ENCODE results near the gene CER1. TPM values are rescaled to one million over a fixed set of nuclear protein-coding genes. Genes with fewer than 3 reads are reported as not detected.

Gene CER1
- total RNA-seq, 1 donor from 2014 or later: 5.2 TPM

DNA sequence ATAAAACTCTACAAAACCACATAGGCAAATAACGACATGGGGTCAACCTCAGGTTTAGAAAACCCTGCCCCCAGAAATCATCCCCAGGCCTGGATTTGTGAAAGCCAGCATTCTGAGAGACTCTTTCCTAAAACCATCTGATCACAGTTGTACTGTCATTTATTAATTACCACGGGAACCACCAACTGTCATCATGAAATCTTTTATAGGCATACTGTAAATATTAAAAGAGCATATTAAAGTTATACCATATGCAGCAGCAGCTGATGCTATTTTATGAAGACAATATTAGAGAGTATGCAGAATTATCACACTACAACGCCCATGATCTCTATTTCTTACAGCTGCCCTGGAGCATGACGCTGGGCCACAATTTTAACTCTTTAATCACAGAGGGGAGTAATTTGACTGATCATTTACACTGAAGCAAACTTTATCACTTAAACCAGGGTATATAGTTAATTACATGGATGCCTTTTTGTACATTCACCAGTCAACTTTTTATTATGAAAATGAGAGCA lies 20.3 kb downstream of the CER1 start:
- H3K27ac Mint-ChIP-seq (ENCODE audit: unreplicated experiment): no peak overlapping the region
- H3K9me3 Mint-ChIP-seq (ENCODE audit: unreplicated experiment): no peaks in the 10 kb centered on the region
- no peaks in the 10 kb centered on the region for H3K27me3 Mint-ChIP-seq (ENCODE audit: unreplicated experiment)
- no peaks in the 10 kb centered on the region for H3K4me1 Mint-ChIP-seq (ENCODE audit: unreplicated experiment)
- H3K4me3 Mint-ChIP-seq (ENCODE audit: unreplicated experiment): no peak overlapping the region
- TF ChIP-seq, protein P1, sequence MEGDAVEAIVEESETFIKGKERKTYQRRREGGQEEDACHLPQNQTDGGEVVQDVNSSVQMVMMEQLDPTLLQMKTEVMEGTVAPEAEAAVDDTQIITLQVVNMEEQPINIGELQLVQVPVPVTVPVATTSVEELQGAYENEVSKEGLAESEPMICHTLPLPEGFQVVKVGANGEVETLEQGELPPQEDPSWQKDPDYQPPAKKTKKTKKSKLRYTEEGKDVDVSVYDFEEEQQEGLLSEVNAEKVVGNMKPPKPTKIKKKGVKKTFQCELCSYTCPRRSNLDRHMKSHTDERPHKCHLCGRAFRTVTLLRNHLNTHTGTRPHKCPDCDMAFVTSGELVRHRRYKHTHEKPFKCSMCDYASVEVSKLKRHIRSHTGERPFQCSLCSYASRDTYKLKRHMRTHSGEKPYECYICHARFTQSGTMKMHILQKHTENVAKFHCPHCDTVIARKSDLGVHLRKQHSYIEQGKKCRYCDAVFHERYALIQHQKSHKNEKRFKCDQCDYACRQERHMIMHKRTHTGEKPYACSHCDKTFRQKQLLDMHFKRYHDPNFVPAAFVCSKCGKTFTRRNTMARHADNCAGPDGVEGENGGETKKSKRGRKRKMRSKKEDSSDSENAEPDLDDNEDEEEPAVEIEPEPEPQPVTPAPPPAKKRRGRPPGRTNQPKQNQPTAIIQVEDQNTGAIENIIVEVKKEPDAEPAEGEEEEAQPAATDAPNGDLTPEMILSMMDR (IDR thresholded peaks at IDR 0.05; ENCODE audit: unreplicated experiment): no peak
- H3K36me3 Mint-ChIP-seq (ENCODE audit: low read depth, unreplicated experiment): no peaks in the 10 kb centered on the region
- no peak for DNase-seq (ENCODE audit: low spot score)

DNA sequence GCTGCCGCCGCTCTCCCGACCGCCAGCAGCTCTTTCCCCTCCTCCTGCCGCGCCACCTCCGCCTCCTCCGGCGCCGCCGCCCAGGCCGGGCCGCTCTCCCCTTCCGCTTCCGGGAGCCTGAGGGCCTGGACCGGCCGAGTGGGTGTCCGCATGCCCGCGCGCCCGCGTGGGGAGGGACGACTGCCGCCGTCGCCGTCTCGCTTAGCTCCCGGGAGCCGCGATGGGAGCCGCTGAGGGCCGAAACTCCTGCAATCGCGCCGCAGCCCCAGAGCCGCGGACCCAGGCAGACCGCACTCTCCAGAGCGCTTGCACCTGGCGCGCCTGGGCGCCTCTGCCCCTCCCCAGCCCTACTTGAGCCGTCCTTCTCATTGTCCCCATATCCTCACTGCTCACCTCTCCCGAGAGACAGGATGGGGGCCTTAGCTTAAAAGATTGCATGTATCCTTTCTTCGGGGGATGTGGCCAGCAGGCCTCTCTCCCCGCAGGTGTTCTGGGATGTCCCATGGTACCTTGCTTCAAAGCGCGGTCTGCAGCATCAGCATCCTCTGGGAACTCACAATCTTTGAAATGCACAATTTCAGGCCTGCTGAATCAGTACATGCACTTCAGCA lies 29.2 kb downstream of the CER1 start, which contains the start of gene ZDHHC21:
TSS of gene ZDHHC21 (minus strand) at position 182 of the 611 bp plus-strand sequence. CDS start 19,092 bp downstream, outside the sequence.
- Mint-ChIP-seq H3K27ac (ENCODE audit: unreplicated experiment) (peak within 1 kb of the TSS; percentile 54), H3K4me3 (ENCODE audit: unreplicated experiment) (peak within 1 kb of the TSS; percentile 98), H3K9me3 (ENCODE audit: unreplicated experiment) (no peaks in the 10 kb centered on the region), H3K36me3 (ENCODE audit: low read depth, unreplicated experiment) (peaks cover 10% of the 10 kb centered on the region), H3K4me1 (ENCODE audit: unreplicated experiment) (peaks cover 22% of the 10 kb centered on the region), H3K27me3 (ENCODE audit: unreplicated experiment) (peaks cover 10% of the 10 kb centered on the region)
- TF ChIP-seq, protein P1 (IDR thresholded peaks at IDR 0.05; ENCODE audit: unreplicated experiment): no peak
- DNase-seq (ENCODE audit: low spot score): peak; percentile 56

DNA sequence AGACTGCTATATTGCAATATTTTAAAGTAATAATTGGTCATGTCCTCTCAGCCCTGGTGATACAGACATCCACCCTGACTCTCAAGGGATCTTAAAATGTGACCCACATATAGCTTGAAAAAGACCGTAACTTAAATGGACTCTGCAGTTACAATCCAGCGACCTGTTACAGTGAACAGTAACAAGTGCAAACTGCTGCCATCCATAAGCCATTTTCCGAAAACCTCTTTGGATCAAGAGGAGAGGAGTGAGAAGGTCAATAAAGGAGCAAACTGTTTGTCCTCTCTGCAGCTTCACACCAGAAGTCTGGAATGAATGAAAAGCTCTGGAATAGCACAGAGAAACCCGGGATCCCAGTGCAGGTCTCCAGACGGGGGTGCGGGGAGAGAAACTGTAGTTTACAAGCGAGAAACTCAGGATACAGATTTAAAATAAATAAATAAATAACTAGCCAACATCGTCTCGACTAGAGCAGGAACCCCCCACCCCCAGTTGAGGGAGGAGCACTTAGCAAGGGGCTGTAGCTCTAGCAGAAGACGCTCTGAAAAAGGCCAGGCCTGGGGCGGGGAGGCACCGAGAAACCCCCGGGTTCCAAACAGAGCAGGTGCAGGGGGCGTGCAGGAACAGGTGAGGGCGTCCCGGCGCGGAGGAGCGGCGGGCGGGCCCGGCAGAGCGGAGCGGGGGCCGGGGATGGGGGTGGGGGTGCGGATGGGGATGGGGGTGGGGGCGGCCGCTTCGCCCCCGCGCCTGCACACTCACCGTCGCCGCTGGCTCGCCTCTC lies 29.9 kb downstream of the CER1 start:
- H3K27ac Mint-ChIP-seq (ENCODE audit: unreplicated experiment): no peak overlapping the region
- H3K4me1 Mint-ChIP-seq (ENCODE audit: unreplicated experiment): peaks cover 22% of the 10 kb centered on the region
- no peaks in the 10 kb centered on the region for H3K9me3 Mint-ChIP-seq (ENCODE audit: unreplicated experiment)
- DNase-seq (ENCODE audit: low spot score): peak; percentile 19
- H3K4me3 Mint-ChIP-seq (ENCODE audit: unreplicated experiment): peak overlapping the region; percentile 98
- H3K36me3 Mint-ChIP-seq (ENCODE audit: low read depth, unreplicated experiment): peaks cover 10% of the 10 kb centered on the region
- TF ChIP-seq, protein P1 (IDR thresholded peaks at IDR 0.05; ENCODE audit: unreplicated experiment): no peak
- peaks cover 10% of the 10 kb centered on the region for H3K27me3 Mint-ChIP-seq (ENCODE audit: unreplicated experiment)

DNA sequence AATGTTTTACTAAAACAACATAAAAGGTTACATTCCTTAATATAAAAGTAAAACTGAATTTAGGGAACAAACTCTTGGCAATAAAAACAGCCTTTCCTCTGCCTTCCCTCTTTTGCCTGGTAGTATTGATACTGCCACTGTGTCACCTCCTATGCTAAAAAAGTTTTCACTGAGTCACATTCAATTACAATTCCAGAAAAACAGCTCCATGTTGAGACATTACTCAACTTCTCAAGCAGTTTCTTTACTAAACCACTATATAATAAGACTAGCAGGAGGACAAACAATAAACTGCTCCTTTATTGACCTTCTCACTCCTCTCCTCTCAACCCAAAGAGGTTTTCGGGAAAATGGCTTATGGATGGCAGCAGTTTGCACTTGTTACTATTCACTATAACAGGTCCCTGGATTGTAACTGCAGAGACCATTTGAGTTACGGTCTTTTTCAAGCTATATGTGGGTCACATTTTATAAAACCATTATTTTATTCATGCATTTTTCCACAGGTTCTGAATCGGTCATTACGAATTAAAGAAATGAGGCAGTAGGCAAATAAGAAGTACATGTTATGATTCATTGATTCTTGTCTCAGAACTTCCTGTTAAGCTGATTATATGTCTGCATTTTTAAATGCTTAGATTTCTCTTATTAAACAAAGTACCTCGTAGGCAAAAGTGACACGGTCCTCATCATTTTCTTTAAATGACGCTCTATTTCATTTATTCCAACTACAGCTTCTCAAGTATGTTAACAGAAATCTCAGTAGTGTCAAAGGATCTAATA lies 31.4 kb downstream of the CER1 start:
- peaks cover 22% of the 10 kb centered on the region for H3K4me1 Mint-ChIP-seq (ENCODE audit: unreplicated experiment)
- H3K36me3 Mint-ChIP-seq (ENCODE audit: low read depth, unreplicated experiment): peaks cover 14% of the 10 kb centered on the region
- H3K27me3 Mint-ChIP-seq (ENCODE audit: unreplicated experiment): peaks cover 10% of the 10 kb centered on the region
- no peak overlapping the region for H3K27ac Mint-ChIP-seq (ENCODE audit: unreplicated experiment)
- H3K4me3 Mint-ChIP-seq (ENCODE audit: unreplicated experiment): no peak overlapping the region
- TF ChIP-seq, protein P1 (IDR thresholded peaks at IDR 0.05; ENCODE audit: unreplicated experiment): no peak
- H3K9me3 Mint-ChIP-seq (ENCODE audit: unreplicated experiment): no peaks in the 10 kb centered on the region
- no peak for DNase-seq (ENCODE audit: low spot score)
